ENCODE data around the gene NHS.

NHS gene

DNA sequence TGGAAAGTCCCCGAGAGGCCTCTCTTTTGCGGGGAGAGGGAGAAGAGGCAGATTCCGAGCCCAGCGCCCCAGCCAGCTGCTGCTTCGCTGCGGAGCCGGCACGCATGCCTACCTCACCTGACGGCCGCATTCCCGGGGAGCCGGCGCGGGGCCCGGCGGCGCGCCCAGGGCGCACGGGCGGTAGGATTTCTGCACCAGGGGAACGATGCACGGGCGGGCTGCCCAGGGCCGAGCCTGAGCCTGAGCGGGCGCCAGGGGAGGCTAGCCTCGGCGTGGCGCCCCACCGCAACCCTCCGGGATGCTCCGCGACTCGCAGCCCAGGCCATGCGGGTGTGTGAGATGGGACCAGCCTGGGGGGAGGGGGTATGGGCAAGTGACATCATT lies 281.0 kb downstream of the NHS start:
- DNase-seq = no peak
- peak overlapping the region; percentile 31 for H3K4me3 ChIP-seq (ENCODE audit: insufficient read depth, low read depth, low read length, poor library complexity, severe bottlenecking)
- H3K9me3 ChIP-seq (ENCODE audit: control insufficient read depth, low read length) = no peaks in the 10 kb centered on the region
- no peak overlapping the region for H3K27ac ChIP-seq (ENCODE audit: insufficient read depth, low read length, poor library complexity, severe bottlenecking)
- H3K36me3 ChIP-seq (ENCODE audit: control insufficient read depth, insufficient read depth, low read length) = no peaks in the 10 kb centered on the region
- H3K4me1 ChIP-seq (ENCODE audit: control insufficient read depth, insufficient read depth, low read length, poor library complexity, severe bottlenecking) = peaks cover 5% of the 10 kb centered on the region
- H3K27me3 ChIP-seq (replicated peaks; ENCODE audit: control insufficient read depth, insufficient read depth, low read length, poor library complexity, severe bottlenecking) = no peaks in the 10 kb centered on the region

DNA sequence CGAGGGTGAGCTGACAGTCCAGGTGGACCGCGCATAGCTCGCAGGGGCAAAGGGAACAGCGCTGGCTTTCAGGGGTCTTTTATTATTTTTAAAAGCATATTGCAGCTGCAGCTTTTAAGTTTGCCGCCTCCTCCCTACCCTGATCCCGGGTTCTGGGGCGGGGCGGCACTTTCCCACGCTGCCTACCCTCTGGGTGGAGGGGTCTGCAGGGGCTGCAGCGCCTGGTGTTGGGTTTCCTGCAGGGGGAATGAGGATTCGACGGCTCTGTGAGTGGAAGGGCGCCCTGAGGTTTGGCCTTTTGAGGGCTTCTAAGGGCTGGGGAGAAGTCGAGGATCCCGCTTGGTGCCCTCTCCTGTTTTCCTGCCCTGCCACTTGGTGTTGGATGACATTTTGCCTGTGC lies 281.6 kb downstream of the NHS start:
- Histone ChIP-seq H3K4me1 (ENCODE audit: control insufficient read depth, insufficient read depth, low read length, poor library complexity, severe bottlenecking) (peaks cover 5% of the 10 kb centered on the region), H3K36me3 (ENCODE audit: control insufficient read depth, insufficient read depth, low read length) (no peaks in the 10 kb centered on the region), H3K4me3 (ENCODE audit: insufficient read depth, low read depth, low read length, poor library complexity, severe bottlenecking) (no peak overlapping the region), H3K9me3 (ENCODE audit: control insufficient read depth, low read length) (no peaks in the 10 kb centered on the region), H3K27ac (ENCODE audit: insufficient read depth, low read length, poor library complexity, severe bottlenecking) (no peak overlapping the region), H3K27me3 (replicated peaks; ENCODE audit: control insufficient read depth, insufficient read depth, low read length, poor library complexity, severe bottlenecking) (no peaks in the 10 kb centered on the region)
- DNase-seq = no peak

DNA sequence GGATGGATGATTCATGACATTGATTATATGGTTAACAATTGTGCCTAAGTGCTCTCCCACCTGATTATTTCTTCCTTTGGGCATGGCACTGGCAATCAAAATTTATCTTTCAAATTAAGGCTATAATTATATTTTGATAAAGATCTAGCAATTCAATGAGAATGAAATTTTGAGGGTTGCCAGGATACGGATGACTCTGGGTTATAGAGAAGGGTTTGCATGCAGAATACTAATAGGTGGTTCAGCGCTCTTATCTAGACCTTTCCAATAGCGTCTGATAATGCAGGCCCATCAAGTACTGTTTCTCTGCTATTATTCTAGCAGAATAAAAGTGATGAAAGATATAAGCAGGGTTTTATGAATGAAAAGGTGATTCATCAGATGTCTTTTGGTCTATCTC lies 287.4 kb downstream of the NHS start:
- Histone ChIP-seq H3K9me3 (ENCODE audit: control insufficient read depth, low read length) (no peaks in the 10 kb centered on the region), H3K36me3 (ENCODE audit: control insufficient read depth, insufficient read depth, low read length) (no peaks in the 10 kb centered on the region), H3K4me1 (ENCODE audit: control insufficient read depth, insufficient read depth, low read length, poor library complexity, severe bottlenecking) (no peaks in the 10 kb centered on the region), H3K27ac (ENCODE audit: insufficient read depth, low read length, poor library complexity, severe bottlenecking) (no peak overlapping the region), H3K27me3 (replicated peaks; ENCODE audit: control insufficient read depth, insufficient read depth, low read length, poor library complexity, severe bottlenecking) (no peaks in the 10 kb centered on the region), H3K4me3 (ENCODE audit: insufficient read depth, low read depth, low read length, poor library complexity, severe bottlenecking) (no peak overlapping the region)
- no peak for DNase-seq

DNA sequence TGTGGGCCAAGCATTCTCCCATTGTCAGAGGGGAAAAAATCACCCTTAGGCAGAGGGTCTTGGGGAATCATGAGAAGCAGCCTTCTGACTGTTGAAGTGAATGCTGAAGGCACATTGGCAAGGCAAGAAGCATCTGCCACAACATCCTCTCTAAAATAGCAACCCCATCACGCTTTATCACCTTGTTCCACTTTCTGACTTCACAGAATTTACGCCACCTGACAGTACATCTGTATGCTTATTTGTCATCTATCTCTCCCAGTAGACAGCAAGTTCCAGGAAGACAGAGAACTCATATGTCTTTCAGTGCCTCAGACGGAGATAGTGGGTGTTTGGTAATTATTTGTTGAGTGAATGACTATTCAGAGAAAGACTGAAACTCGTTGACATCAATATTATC lies 293.9 kb downstream of the NHS start:
- H3K36me3 ChIP-seq (ENCODE audit: control insufficient read depth, insufficient read depth, low read length) = no peaks in the 10 kb centered on the region
- no peak for DNase-seq
- H3K4me1 ChIP-seq (ENCODE audit: control insufficient read depth, insufficient read depth, low read length, poor library complexity, severe bottlenecking) = no peaks in the 10 kb centered on the region
- no peaks in the 10 kb centered on the region for H3K27me3 ChIP-seq (replicated peaks; ENCODE audit: control insufficient read depth, insufficient read depth, low read length, poor library complexity, severe bottlenecking)
- H3K4me3 ChIP-seq (ENCODE audit: insufficient read depth, low read depth, low read length, poor library complexity, severe bottlenecking) = no peak overlapping the region
- no peaks in the 10 kb centered on the region for H3K9me3 ChIP-seq (ENCODE audit: control insufficient read depth, low read length)
- H3K27ac ChIP-seq (ENCODE audit: insufficient read depth, low read length, poor library complexity, severe bottlenecking) = no peak overlapping the region

DNA sequence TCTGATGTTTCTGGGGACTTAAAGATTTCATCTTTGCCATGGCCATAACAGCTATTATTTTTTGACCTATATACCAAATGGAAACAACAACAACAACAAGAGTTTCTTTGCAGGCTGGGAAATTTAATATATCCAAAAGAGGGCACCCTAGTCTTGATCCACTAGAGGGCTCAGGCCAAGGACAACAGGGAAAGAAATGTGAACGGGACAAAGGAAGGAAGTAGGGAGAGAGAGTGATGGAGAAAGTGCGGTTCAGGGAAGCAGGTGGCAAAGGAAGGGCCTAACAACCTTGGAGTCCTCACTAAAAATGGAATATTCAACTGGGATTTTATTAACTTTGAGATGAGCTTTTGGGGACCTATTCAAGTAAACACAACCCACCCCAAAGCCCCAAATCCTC lies 294.5 kb downstream of the NHS start:
- H3K27me3 ChIP-seq (replicated peaks; ENCODE audit: control insufficient read depth, insufficient read depth, low read length, poor library complexity, severe bottlenecking) = no peaks in the 10 kb centered on the region
- H3K4me1 ChIP-seq (ENCODE audit: control insufficient read depth, insufficient read depth, low read length, poor library complexity, severe bottlenecking) = no peaks in the 10 kb centered on the region
- no peak for DNase-seq
- no peaks in the 10 kb centered on the region for H3K36me3 ChIP-seq (ENCODE audit: control insufficient read depth, insufficient read depth, low read length)
- H3K9me3 ChIP-seq (ENCODE audit: control insufficient read depth, low read length) = no peaks in the 10 kb centered on the region
- H3K4me3 ChIP-seq (ENCODE audit: insufficient read depth, low read depth, low read length, poor library complexity, severe bottlenecking) = no peak overlapping the region
- no peak overlapping the region for H3K27ac ChIP-seq (ENCODE audit: insufficient read depth, low read length, poor library complexity, severe bottlenecking)

DNA sequence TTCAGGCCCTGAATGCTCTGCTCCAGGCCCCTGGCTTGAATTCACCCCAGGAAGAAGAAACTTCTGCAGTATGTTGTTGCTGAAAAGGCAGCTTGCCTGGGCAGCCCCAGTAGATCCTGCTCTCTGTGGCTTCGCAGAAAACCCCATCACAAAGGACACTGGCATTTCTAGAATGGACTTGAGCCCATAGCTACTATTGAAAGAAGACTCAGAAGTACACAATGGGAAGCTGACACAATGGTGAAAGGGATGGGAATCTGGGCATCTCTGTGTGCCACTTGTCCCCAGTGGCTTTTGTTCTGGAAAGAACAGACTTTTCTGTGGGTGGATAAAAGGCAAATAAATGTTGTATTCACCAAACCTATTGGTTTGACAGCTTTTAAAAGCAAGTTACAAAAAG lies 294.9 kb downstream of the NHS start:
- H3K27ac ChIP-seq (ENCODE audit: insufficient read depth, low read length, poor library complexity, severe bottlenecking) = no peak overlapping the region
- DNase-seq = no peak
- H3K36me3 ChIP-seq (ENCODE audit: control insufficient read depth, insufficient read depth, low read length) = no peaks in the 10 kb centered on the region
- H3K27me3 ChIP-seq (replicated peaks; ENCODE audit: control insufficient read depth, insufficient read depth, low read length, poor library complexity, severe bottlenecking) = no peaks in the 10 kb centered on the region
- no peak overlapping the region for H3K4me3 ChIP-seq (ENCODE audit: insufficient read depth, low read depth, low read length, poor library complexity, severe bottlenecking)
- no peaks in the 10 kb centered on the region for H3K9me3 ChIP-seq (ENCODE audit: control insufficient read depth, low read length)
- H3K4me1 ChIP-seq (ENCODE audit: control insufficient read depth, insufficient read depth, low read length, poor library complexity, severe bottlenecking) = no peaks in the 10 kb centered on the region

DNA sequence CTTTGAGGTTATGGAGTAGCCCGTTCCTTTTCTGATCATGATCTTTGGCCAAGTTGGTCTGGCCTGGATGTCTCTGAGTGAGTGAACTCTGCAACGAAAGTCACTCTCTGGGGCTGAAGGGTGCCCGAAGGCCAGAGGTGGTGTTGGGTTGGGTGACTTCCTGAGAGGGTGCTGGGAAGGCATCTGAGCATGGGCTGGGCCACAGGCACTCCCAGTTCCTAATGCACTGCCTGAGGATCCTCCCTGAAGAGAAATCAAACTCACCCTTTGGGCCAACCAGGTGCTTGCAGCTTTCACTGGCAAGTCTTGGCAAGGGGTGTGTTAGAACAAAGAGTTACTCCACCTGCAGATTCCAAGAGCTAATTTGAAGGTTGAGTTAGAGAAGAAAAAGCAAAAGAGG lies 295.9 kb downstream of the NHS start:
- H3K36me3 ChIP-seq (ENCODE audit: control insufficient read depth, insufficient read depth, low read length) = no peaks in the 10 kb centered on the region
- H3K4me1 ChIP-seq (ENCODE audit: control insufficient read depth, insufficient read depth, low read length, poor library complexity, severe bottlenecking) = no peaks in the 10 kb centered on the region
- no peak for DNase-seq
- H3K9me3 ChIP-seq (ENCODE audit: control insufficient read depth, low read length) = no peaks in the 10 kb centered on the region
- no peaks in the 10 kb centered on the region for H3K27me3 ChIP-seq (replicated peaks; ENCODE audit: control insufficient read depth, insufficient read depth, low read length, poor library complexity, severe bottlenecking)
- no peak overlapping the region for H3K27ac ChIP-seq (ENCODE audit: insufficient read depth, low read length, poor library complexity, severe bottlenecking)
- H3K4me3 ChIP-seq (ENCODE audit: insufficient read depth, low read depth, low read length, poor library complexity, severe bottlenecking) = no peak overlapping the region

DNA sequence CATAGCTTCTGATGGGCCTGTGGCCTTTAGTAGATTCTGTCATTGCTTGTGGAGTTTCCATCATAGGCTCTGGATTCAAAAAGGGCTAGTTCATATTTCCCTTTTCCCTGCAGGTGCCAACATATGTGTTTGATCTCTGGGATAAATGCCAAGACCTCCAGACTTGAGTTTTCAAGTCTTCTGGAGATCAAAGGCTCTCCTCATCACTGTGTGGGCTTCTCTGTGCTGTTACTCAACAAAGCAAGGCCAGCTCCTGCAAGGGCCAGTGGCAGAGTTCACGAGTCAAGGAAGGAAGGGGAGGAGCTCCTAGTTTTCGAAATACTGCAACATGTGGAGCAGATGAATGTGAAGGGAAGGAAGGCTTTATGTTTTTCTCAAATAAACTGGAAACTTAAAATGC lies 299.6 kb downstream of the NHS start:
- no peaks in the 10 kb centered on the region for H3K4me1 ChIP-seq (ENCODE audit: control insufficient read depth, insufficient read depth, low read length, poor library complexity, severe bottlenecking)
- H3K36me3 ChIP-seq (ENCODE audit: control insufficient read depth, insufficient read depth, low read length) = no peaks in the 10 kb centered on the region
- H3K4me3 ChIP-seq (ENCODE audit: insufficient read depth, low read depth, low read length, poor library complexity, severe bottlenecking) = no peak overlapping the region
- H3K9me3 ChIP-seq (ENCODE audit: control insufficient read depth, low read length) = no peaks in the 10 kb centered on the region
- DNase-seq = no peak
- no peak overlapping the region for H3K27ac ChIP-seq (ENCODE audit: insufficient read depth, low read length, poor library complexity, severe bottlenecking)
- H3K27me3 ChIP-seq (replicated peaks; ENCODE audit: control insufficient read depth, insufficient read depth, low read length, poor library complexity, severe bottlenecking) = no peaks in the 10 kb centered on the region

DNA sequence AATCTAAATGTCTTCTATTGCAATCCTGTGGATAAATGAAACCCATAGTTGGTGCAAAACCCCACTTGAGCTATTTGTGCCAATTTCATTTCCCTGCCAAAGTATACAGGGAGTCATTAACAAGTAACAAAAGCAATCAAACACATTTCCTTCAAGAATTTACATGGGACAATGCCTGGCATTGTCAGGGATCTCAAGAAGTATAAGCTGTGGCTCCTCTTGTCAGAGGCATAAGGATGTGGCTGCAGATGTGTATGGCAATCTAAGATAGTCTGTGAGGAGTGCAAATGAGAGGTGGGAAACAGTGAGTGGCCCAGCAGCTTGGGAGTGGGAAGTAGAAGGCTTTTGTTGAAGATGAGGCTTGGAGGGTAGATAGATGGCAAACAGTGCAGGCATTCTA lies 304.3 kb downstream of the NHS start:
- DNase-seq = no peak
- no peak overlapping the region for H3K4me3 ChIP-seq (ENCODE audit: insufficient read depth, low read depth, low read length, poor library complexity, severe bottlenecking)

DNA sequence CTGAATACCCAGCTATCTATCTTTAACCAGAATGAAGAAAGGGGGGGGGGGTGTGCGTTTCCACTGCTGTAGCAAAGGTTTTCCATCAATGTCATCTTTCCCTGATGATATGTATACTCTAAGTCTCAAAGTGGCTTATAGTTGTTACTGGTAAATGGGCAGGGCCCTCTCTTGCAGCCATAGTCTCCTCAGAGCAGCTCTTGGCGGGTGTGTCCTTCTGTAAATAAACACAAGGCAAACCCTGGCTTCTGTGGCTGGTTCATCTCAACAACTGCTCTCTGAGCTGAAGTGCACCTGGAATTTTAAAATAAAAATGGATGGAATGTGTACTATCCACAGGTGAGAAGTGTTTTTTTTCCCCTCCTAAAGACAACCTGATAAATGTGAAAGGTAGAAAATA lies 304.8 kb downstream of the NHS start:
- no peaks in the 10 kb centered on the region for H3K36me3 ChIP-seq (ENCODE audit: control insufficient read depth, insufficient read depth, low read length)
- no peak for DNase-seq
- H3K27me3 ChIP-seq (replicated peaks; ENCODE audit: control insufficient read depth, insufficient read depth, low read length, poor library complexity, severe bottlenecking) = no peaks in the 10 kb centered on the region
- H3K27ac ChIP-seq (ENCODE audit: insufficient read depth, low read length, poor library complexity, severe bottlenecking) = no peak overlapping the region
- no peak overlapping the region for H3K4me3 ChIP-seq (ENCODE audit: insufficient read depth, low read depth, low read length, poor library complexity, severe bottlenecking)
- H3K9me3 ChIP-seq (ENCODE audit: control insufficient read depth, low read length) = no peaks in the 10 kb centered on the region
- H3K4me1 ChIP-seq (ENCODE audit: control insufficient read depth, insufficient read depth, low read length, poor library complexity, severe bottlenecking) = no peaks in the 10 kb centered on the region

More for the DNA sequence above, 304.3 kb downstream of the NHS start:
- Histone ChIP-seq H3K27ac (ENCODE audit: insufficient read depth, low read length, poor library complexity, severe bottlenecking) (no peak overlapping the region), H3K36me3 (ENCODE audit: control insufficient read depth, insufficient read depth, low read length) (no peaks in the 10 kb centered on the region), H3K9me3 (ENCODE audit: control insufficient read depth, low read length) (no peaks in the 10 kb centered on the region), H3K4me1 (ENCODE audit: control insufficient read depth, insufficient read depth, low read length, poor library complexity, severe bottlenecking) (no peaks in the 10 kb centered on the region), H3K27me3 (replicated peaks; ENCODE audit: control insufficient read depth, insufficient read depth, low read length, poor library complexity, severe bottlenecking) (no peaks in the 10 kb centered on the region)

All from effector memory CD4-positive, alpha-beta T cell (primary cell).